RKO (cell line): Measurements from ENCODE around the gene SLC1A1.
"Not testable (repeated sequence)": the region's sequence is repeated elsewhere in the genome, so short reads cannot be mapped to it uniquely, and the experiment has no call there.

Experiments used
- DNase-seq: peaks from one replicate; pipeline ENCODE4 v3.0.0-alpha.2; 2016; ENCODE audit warnings: low spot score

SLC1A1 gene

GRCh38 chr9:4541856-4542255, 51.6 kb downstream of the SLC1A1 start:
- no peak for DNase-seq

GRCh38 chr9:4544714-4545113, 54.4 kb downstream of the SLC1A1 start:
- not testable (repeated sequence) for DNase-seq

- no peak for DNase-seq
Observed at GRCh38 chr9:4547016-4547415, 56.7 kb downstream of the SLC1A1 start.

- DNase-seq, result no peak
Observed at GRCh38 chr9:4548811-4549725, 58.8 kb downstream of the SLC1A1 start.

- DNase-seq, result no peak
Observed at GRCh38 chr9:4549751-4550295, 59.6 kb downstream of the SLC1A1 start.

- DNase-seq, result no peak
Observed at GRCh38 chr9:4550777-4551484, 60.7 kb downstream of the SLC1A1 start.

- DNase-seq, result no peak
Observed at GRCh38 chr9:4553951-4554381, 63.7 kb downstream of the SLC1A1 start.

- no peak for DNase-seq
Observed at GRCh38 chr9:4555236-4555635, 65.0 kb downstream of the SLC1A1 start.

GRCh38 chr9:4558371-4558998, 68.2 kb downstream of the SLC1A1 start:
- no peak for DNase-seq

- no peak for DNase-seq
Observed at GRCh38 chr9:4559261-4560182, 69.3 kb downstream of the SLC1A1 start.

GRCh38 chr9:4563105-4563504, 72.8 kb downstream of the SLC1A1 start:
- no peak for DNase-seq

- no peak for DNase-seq
Observed at GRCh38 chr9:4566806-4567205, 76.5 kb downstream of the SLC1A1 start.

- no peak for DNase-seq
Observed at GRCh38 chr9:4567601-4568000, 77.3 kb downstream of the SLC1A1 start.

GRCh38 chr9:4569101-4569500, 78.8 kb downstream of the SLC1A1 start:
- DNase-seq, result no peak

- no peak for DNase-seq
Observed at GRCh38 chr9:4572184-4572826, 82.0 kb downstream of the SLC1A1 start.

- no peak for DNase-seq
Observed at GRCh38 chr9:4573176-4573575, 82.9 kb downstream of the SLC1A1 start.

GRCh38 chr9:4573634-4574389, 83.5 kb downstream of the SLC1A1 start:
- DNase-seq, result no peak

GRCh38 chr9:4574657-4575243, 84.5 kb downstream of the SLC1A1 start:
- no peak for DNase-seq

GRCh38 chr9:4575997-4576396, 85.7 kb downstream of the SLC1A1 start:
- DNase-seq, result no peak

GRCh38 chr9:4576448-4576847, 86.2 kb downstream of the SLC1A1 start:
- DNase-seq, result no peak
